CD8-positive, alpha-beta memory T cell (primary cell): ENCODE measurements around the gene CEP57. TPM values are rescaled to one million over a fixed set of nuclear protein-coding genes. Genes with fewer than 3 reads are reported as not detected.

Experiments used
- CTCF ChIA-PET: fragments of 350-600 bp; sonication (Branson Sonifier 250); formaldehyde crosslinking; loops from one replicate; lab custom pipeline; 2021; ENCODE audit warnings: antibody characterized with exemption; lab: Charles Lee
- POLR2A ChIA-PET: fragments of 350-600 bp; sonication (Branson Sonifier 250); formaldehyde crosslinking; loops from one replicate; lab custom pipeline; 2021; ENCODE audit warnings: antibody characterized with exemption; lab: Charles Lee
- DNase-seq, 5 donors: peaks; one replicate each; pipeline versions ENCODE4 v3.0.0 to v3.0.0-alpha.2; 2020 to 2022; ENCODE audit warnings: mixed read lengths in 1 of 5
- H3K27ac ChIP-seq: one replicate; pipeline ENCODE4 v1.7.0; 2013; ENCODE audit warnings: low read depth, mild to moderate bottlenecking, low read length, moderate library complexity
- H3K27me3 ChIP-seq: 2 replicates; pipeline ENCODE4 v1.7.0; 2013; ENCODE audit warnings: low read length, mild to moderate bottlenecking; ENCODE audit not compliant: insufficient read depth, poor library complexity, severe bottlenecking
- H3K36me3 ChIP-seq: 2 replicates; pipeline ENCODE4 v1.7.0; 2013; ENCODE audit warnings: mild to moderate bottlenecking, low read length, moderate library complexity; ENCODE audit not compliant: insufficient read depth
- H3K4me1 ChIP-seq: 2 replicates; pipeline ENCODE4 v1.7.0; 2013; ENCODE audit warnings: mild to moderate bottlenecking, low read length, moderate library complexity; ENCODE audit not compliant: insufficient read depth
- H3K4me3 ChIP-seq: 2 replicates; pipeline ENCODE4 v1.7.0; 2013; ENCODE audit warnings: mild to moderate bottlenecking, low read length
- H3K9me3 ChIP-seq: 2 replicates; pipeline ENCODE4 v1.7.0; 2013; ENCODE audit warnings: mild to moderate bottlenecking, low read length
- H3K27ac Mint-ChIP-seq, 8 donors: one replicate each; pipeline ENCODE4 v1.8.0; 2020 to 2021; ENCODE audit warnings: mixed read lengths in 8 of 8, mild to moderate bottlenecking in 6 of 8, inconsistent platforms in 3 of 8, moderate library complexity in 3 of 8
- H3K27me3 Mint-ChIP-seq, 2 donors: one replicate each; pipeline ENCODE4 v1.8.0; 2020 to 2021; ENCODE audit warnings: mixed read lengths in 2 of 2, mild to moderate bottlenecking in 1 of 2, moderate library complexity in 1 of 2
- H3K36me3 Mint-ChIP-seq, 3 donors: one replicate each; pipeline ENCODE4 v1.8.0; 2020 to 2021; ENCODE audit warnings: mixed read lengths in 3 of 3, inconsistent platforms in 1 of 3, mild to moderate bottlenecking in 1 of 3
- H3K4me1 Mint-ChIP-seq, 3 donors: one replicate each; pipeline ENCODE4 v1.8.0; 2020 to 2021; ENCODE audit warnings: mixed read lengths in 3 of 3, inconsistent platforms in 1 of 3, mild to moderate bottlenecking in 1 of 3
- H3K4me3 Mint-ChIP-seq, 7 donors: one replicate each; pipeline ENCODE4 v1.8.0; 2020 to 2021; ENCODE audit warnings: mixed read lengths in 7 of 7, mild to moderate bottlenecking in 6 of 7, moderate library complexity in 4 of 7, inconsistent platforms in 2 of 7
- H3K9me3 Mint-ChIP-seq, 5 donors: one replicate each; pipeline ENCODE4 v1.8.0; 2020 to 2022; ENCODE audit warnings: mixed read lengths in 5 of 5, mild to moderate bottlenecking in 3 of 5, moderate library complexity in 2 of 5, inconsistent platforms in 1 of 5
- polyA plus RNA-seq: library from polyadenylated mRNA; unstranded; fragments of 300-500 nt; fragmentation: Illumina TruSeq; gene quantifications from one replicate; pipeline ENCODE4 v1.2.3, GENCODE V29; 2021
- total RNA-seq, 2 experiments: library from RNA; stranded (reverse); gene quantifications; one replicate each; pipeline ENCODE4 v1.2.3, GENCODE V29; 2021

Gene CEP57
- total RNA-seq = 10 to 100 TPM; 63.7 to 64.4 TPM
- polyA plus RNA-seq = 46.1 TPM

- H3K27ac Mint-ChIP-seq = peak within 1 kb of the TSS; percentile 100
- Histone ChIP-seq H3K36me3 (peaks cover 12% of the 10 kb centered on the region), H3K9me3 (no peaks in the 10 kb centered on the region), H3K27ac (peak within 1 kb of the TSS; percentile 100), H3K4me3 (peak within 1 kb of the TSS; percentile 97), H3K27me3 (no peaks in the 10 kb centered on the region), H3K4me1 (peaks cover 33% of the 10 kb centered on the region)
- H3K27me3 Mint-ChIP-seq = peaks cover 0 to 7% of the 10 kb centered on the region in 2 donors
- peak; percentile 85 to 96 (median 96) for DNase-seq
- CTCF ChIA-PET = interaction anchor here (1.0 to 7.0 kb wide), 11 partner anchors 9 to 722 kb away, joined by 3 to 33 read pairs (median 4); partner anchors contain the start of genes MAML2 and SRSF8
- peaks cover 0 to 56% (median 7%) of the 10 kb centered on the region in 3 donors for H3K36me3 Mint-ChIP-seq
- no peaks in the 10 kb centered on the region for H3K9me3 Mint-ChIP-seq
- H3K4me3 Mint-ChIP-seq = peak within 1 kb of the TSS; percentile 98 to 100 (median 99)
- H3K4me1 Mint-ChIP-seq = peaks cover 52 to 76% (median 72%) of the 10 kb centered on the region in 3 donors
- POLR2A ChIA-PET = interaction anchor here (1.0 to 3.6 kb wide), 9 partner anchors 10 to 817 kb away, joined by 3 to 50 read pairs (median 15); partner anchors contain the start of genes CCDC82, CWC15, ENDOD1 and JRKL
Observed at GRCh38 chr11:95790123-95790932, at the start of gene CEP57. CEP57 (plus strand) TSS chr11:95790498; CDS start chr11:95790699, 201 bp downstream.

GRCh38 chr11:95750101-95750500, 40.2 kb upstream of the CEP57 start:
- Mint-ChIP-seq H3K9me3 (no peaks in the 10 kb centered on the region), H3K27me3 (peaks cover 9 to 43% of the 10 kb centered on the region in 2 donors), H3K36me3 (no peaks in the 10 kb centered on the region), H3K27ac (no peak overlapping the region), H3K4me1 (no peaks in the 10 kb centered on the region), H3K4me3 (no peak overlapping the region)
- Histone ChIP-seq H3K36me3 (no peaks in the 10 kb centered on the region), H3K27me3 (no peaks in the 10 kb centered on the region), H3K4me3 (no peak overlapping the region), H3K4me1 (no peaks in the 10 kb centered on the region), H3K9me3 (no peaks in the 10 kb centered on the region), H3K27ac (no peak overlapping the region)
- POLR2A ChIA-PET = no interaction called here
- CTCF ChIA-PET = no interaction called here
- no peak for DNase-seq

- Histone ChIP-seq H3K4me1 (no peaks in the 10 kb centered on the region), H3K9me3 (no peaks in the 10 kb centered on the region), H3K4me3 (no peak overlapping the region), H3K36me3 (no peaks in the 10 kb centered on the region), H3K27me3 (no peaks in the 10 kb centered on the region), H3K27ac (no peak overlapping the region)
- Mint-ChIP-seq H3K4me3 (no peak overlapping the region), H3K27ac (no peak overlapping the region), H3K9me3 (no peaks in the 10 kb centered on the region), H3K36me3 (no peaks in the 10 kb centered on the region), H3K27me3 (peaks cover 9 to 44% of the 10 kb centered on the region in 2 donors), H3K4me1 (no peaks in the 10 kb centered on the region)
- no peak for DNase-seq
- POLR2A ChIA-PET = no interaction called here
- CTCF ChIA-PET = interaction anchor here (1.0 kb wide), 1 partner anchor 46 kb away, joined by 3 read pairs; no protein-coding TSS in a partner anchor
Observed at GRCh38 chr11:95751515-95751914, 38.8 kb upstream of the CEP57 start.

GRCh38 chr11:95760941-95761340, 29.4 kb upstream of the CEP57 start:
- Mint-ChIP-seq H3K27me3 (peaks cover 0 to 27% of the 10 kb centered on the region in 2 donors), H3K27ac (no peak overlapping the region), H3K4me1 (no peaks in the 10 kb centered on the region), H3K36me3 (no peaks in the 10 kb centered on the region), H3K4me3 (no peak overlapping the region), H3K9me3 (no peaks in the 10 kb centered on the region)
- H3K27ac ChIP-seq = no peak overlapping the region
- no peaks in the 10 kb centered on the region for H3K36me3 ChIP-seq
- H3K9me3 ChIP-seq = no peaks in the 10 kb centered on the region
- H3K4me3 ChIP-seq = no peak overlapping the region
- DNase-seq = no peak
- no peaks in the 10 kb centered on the region for H3K27me3 ChIP-seq
- peaks cover 4% of the 10 kb centered on the region for H3K4me1 ChIP-seq
- ChIA-PET CTCF (interaction anchor here (1.3 to 7.6 kb wide), 4 partner anchors 28 to 691 kb away, joined by 3 to 96 read pairs (median 4); partner anchors contain the start of gene FAM76B), POLR2A (no interaction called here)

GRCh38 chr11:95762534-95762933, 27.8 kb upstream of the CEP57 start:
- H3K36me3 Mint-ChIP-seq = no peaks in the 10 kb centered on the region
- Histone ChIP-seq H3K36me3 (no peaks in the 10 kb centered on the region), H3K27me3 (no peaks in the 10 kb centered on the region), H3K9me3 (no peaks in the 10 kb centered on the region), H3K4me1 (peaks cover 4% of the 10 kb centered on the region), H3K27ac (no peak overlapping the region), H3K4me3 (no peak overlapping the region)
- no peak overlapping the region for H3K27ac Mint-ChIP-seq
- no peak for DNase-seq
- no peaks in the 10 kb centered on the region for H3K9me3 Mint-ChIP-seq
- POLR2A ChIA-PET = interaction anchor here (0.6 kb wide), 1 partner anchor 693 kb away, joined by 4 read pairs; no protein-coding TSS in a partner anchor
- H3K27me3 Mint-ChIP-seq = peaks cover 0 to 27% of the 10 kb centered on the region in 2 donors
- H3K4me1 Mint-ChIP-seq = no peaks in the 10 kb centered on the region
- CTCF ChIA-PET = interaction anchor here (1.3 to 7.6 kb wide), 5 partner anchors 27 to 694 kb away, joined by 3 to 96 read pairs (median 4); partner anchors contain the start of gene FAM76B
- no peak overlapping the region for H3K4me3 Mint-ChIP-seq

GRCh38 chr11:95764267-95764898, 25.9 kb upstream of the CEP57 start:
- H3K36me3 Mint-ChIP-seq = peaks cover 0 to 6% (median 3%) of the 10 kb centered on the region in 3 donors
- peak in 2 of 5 donors; percentile 47 to 51 for DNase-seq
- no peaks in the 10 kb centered on the region for H3K27me3 ChIP-seq
- no peak overlapping the region for H3K4me3 Mint-ChIP-seq
- H3K27me3 Mint-ChIP-seq = peaks cover 0 to 21% of the 10 kb centered on the region in 2 donors
- no peaks in the 10 kb centered on the region for H3K9me3 Mint-ChIP-seq
- H3K27ac Mint-ChIP-seq = no peak overlapping the region
- no peak overlapping the region for H3K4me3 ChIP-seq
- H3K4me1 Mint-ChIP-seq = no peaks in the 10 kb centered on the region
- H3K4me1 ChIP-seq = peaks cover 4% of the 10 kb centered on the region
- CTCF ChIA-PET = interaction anchor here (0.9 to 7.6 kb wide), 6 partner anchors 11 to 697 kb away, joined by 3 to 96 read pairs (median 4); partner anchors contain the start of gene SRSF8
- POLR2A ChIA-PET = no interaction called here
- no peaks in the 10 kb centered on the region for H3K9me3 ChIP-seq
- H3K27ac ChIP-seq = no peak overlapping the region
- no peaks in the 10 kb centered on the region for H3K36me3 ChIP-seq

- H3K27me3 ChIP-seq = no peaks in the 10 kb centered on the region
- H3K4me3 ChIP-seq = no peak overlapping the region
- Mint-ChIP-seq H3K4me3 (no peak overlapping the region), H3K27me3 (peaks cover 0 to 4% of the 10 kb centered on the region in 2 donors), H3K9me3 (no peaks in the 10 kb centered on the region), H3K4me1 (no peaks in the 10 kb centered on the region), H3K27ac (no peak overlapping the region), H3K36me3 (peaks cover 0 to 19% (median 3%) of the 10 kb centered on the region in 3 donors)
- H3K9me3 ChIP-seq = no peaks in the 10 kb centered on the region
- peaks cover 11% of the 10 kb centered on the region for H3K36me3 ChIP-seq
- CTCF ChIA-PET = interaction anchor here (7.6 kb wide), 1 partner anchor 613 kb away, joined by 96 read pairs; no protein-coding TSS in a partner anchor
- POLR2A ChIA-PET = interaction anchor here (0.6 kb wide), 1 partner anchor 512 kb away, joined by 3 read pairs; no protein-coding TSS in a partner anchor
- DNase-seq = no peak
- H3K4me1 ChIP-seq = peaks cover 4% of the 10 kb centered on the region
- no peak overlapping the region for H3K27ac ChIP-seq
Observed at GRCh38 chr11:95766701-95767100, 23.6 kb upstream of the CEP57 start.
